Measurements from ENCODE around the gene GET4. TPM values are rescaled to one million over a fixed set of nuclear protein-coding genes. Genes with fewer than 3 reads are reported as not detected.

GET4 gene
- total and polyA plus RNA-seq, 2 experiments from 2014 or later: 26.3 to 26.8 TPM

GRCh38 chr7:919114-919442 is 42.7 kb downstream of the GET4 start:
- Histone ChIP-seq H3K4me3 (no peak overlapping the region), H4K20me1 (ENCODE audit: insufficient read depth) (no peaks in the 10 kb centered on the region), H3K4me2 (ENCODE audit: unreplicated experiment) (no peak overlapping the region), H3F3A (ENCODE audit: insufficient read depth) (no peaks in the 10 kb centered on the region), H3K9ac (no peak overlapping the region), H3K4me1 (ENCODE audit: insufficient read depth) (no peaks in the 10 kb centered on the region), H3K36me3 (ENCODE audit: low read depth) (no peaks in the 10 kb centered on the region), H3K27ac (no peak overlapping the region), H3K9me2 (ENCODE audit: insufficient read depth) (no peaks in the 10 kb centered on the region), H2AFZ (no peak overlapping the region), H3K9me3 (ENCODE audit: low read depth) (no peaks in the 10 kb centered on the region), H3K27me3 (replicated peaks; ENCODE audit: insufficient read depth) (0 out of 2 replicates have a peak, but pooled peaks cover 6% of the 10 kb centered on the region), H3K79me2 (ENCODE audit: insufficient read depth) (no peaks in the 10 kb centered on the region)
- in situ Hi-C loops (cut with MboI): no loop called here
- TF ChIP-seq EZH2phosphoT487 (IDR thresholded peaks at IDR 0.05; ENCODE audit: insufficient read depth, low read depth) (no peak), EZH2 (IDR thresholded peaks at IDR 0.05; ENCODE audit: insufficient read depth, poor library complexity, severe bottlenecking) (no peak)
- WGBS, 2 experiments (ENCODE audit: low coverage in 1 of 2, low lambda C conversion rate in 2 of 2, missing lambda C conversion rate in 2 of 2): 55 to 63% methylated on average over 13 of the region's 13 CpGs
- DNase-seq: no peak

- H3K36me3 ChIP-seq (ENCODE audit: low read depth): no peaks in the 10 kb centered on the region
- 0 out of 2 replicates have a peak, but pooled peaks cover 6% of the 10 kb centered on the region for H3K27me3 ChIP-seq (replicated peaks; ENCODE audit: insufficient read depth)
- H4K20me1 ChIP-seq (ENCODE audit: insufficient read depth): no peaks in the 10 kb centered on the region
- no peak overlapping the region for H2AFZ ChIP-seq
- H3K4me1 ChIP-seq (ENCODE audit: insufficient read depth): 0 out of 2 replicates have a peak, but pooled peaks cover 3% of the 10 kb centered on the region
- no peak overlapping the region for H3K4me3 ChIP-seq
- no peak overlapping the region for H3K4me2 ChIP-seq (ENCODE audit: unreplicated experiment)
- WGBS, 2 experiments (ENCODE audit: low coverage in 1 of 2, low lambda C conversion rate in 2 of 2, missing lambda C conversion rate in 2 of 2): 56 to 75% methylated on average over 14 to 26 of the region's 26 CpGs
- H3K79me2 ChIP-seq (ENCODE audit: insufficient read depth): no peaks in the 10 kb centered on the region
- no peak overlapping the region for H3K9ac ChIP-seq
- no peak overlapping the region for H3K27ac ChIP-seq
- H3F3A ChIP-seq (ENCODE audit: insufficient read depth): no peaks in the 10 kb centered on the region
- in situ Hi-C loops (cut with MboI): no loop called here
- H3K9me3 ChIP-seq (ENCODE audit: low read depth): no peaks in the 10 kb centered on the region
- no peaks in the 10 kb centered on the region for H3K9me2 ChIP-seq (ENCODE audit: insufficient read depth)
- TF ChIP-seq EZH2phosphoT487 (IDR thresholded peaks at IDR 0.05; ENCODE audit: insufficient read depth, low read depth): no peak
- no peak for TF ChIP-seq EZH2 (IDR thresholded peaks at IDR 0.05; ENCODE audit: insufficient read depth, poor library complexity, severe bottlenecking)
- no peak for DNase-seq
Observed at GRCh38 chr7:919924-920341, 43.6 kb downstream of the GET4 start.

GRCh38 chr7:920351-921070 is 44.2 kb downstream of the GET4 start:
- H3K9me2 ChIP-seq (ENCODE audit: insufficient read depth): no peaks in the 10 kb centered on the region
- no peak overlapping the region for H3K9ac ChIP-seq
- TF ChIP-seq EZH2 (IDR thresholded peaks at IDR 0.05; ENCODE audit: insufficient read depth, poor library complexity, severe bottlenecking): no peak
- TF ChIP-seq EZH2phosphoT487 (IDR thresholded peaks at IDR 0.05; ENCODE audit: insufficient read depth, low read depth): no peak
- 0 out of 2 replicates have a peak, but pooled peaks cover 6% of the 10 kb centered on the region for H3K27me3 ChIP-seq (replicated peaks; ENCODE audit: insufficient read depth)
- no peak overlapping the region for H3K4me2 ChIP-seq (ENCODE audit: unreplicated experiment)
- in situ Hi-C loops (cut with MboI): no loop called here
- H3K9me3 ChIP-seq (ENCODE audit: low read depth): no peaks in the 10 kb centered on the region
- H4K20me1 ChIP-seq (ENCODE audit: insufficient read depth): no peaks in the 10 kb centered on the region
- H2AFZ ChIP-seq: no peak overlapping the region
- H3K79me2 ChIP-seq (ENCODE audit: insufficient read depth): no peaks in the 10 kb centered on the region
- H3K4me3 ChIP-seq: no peak overlapping the region
- DNase-seq: no peak
- H3F3A ChIP-seq (ENCODE audit: insufficient read depth): no peaks in the 10 kb centered on the region
- no peak overlapping the region for H3K27ac ChIP-seq
- H3K4me1 ChIP-seq (ENCODE audit: insufficient read depth): 0 out of 2 replicates have a peak, but pooled peaks cover 3% of the 10 kb centered on the region
- 80 to 81% methylated on average over 24 to 40 of the region's 40 CpGs for WGBS, 2 experiments (ENCODE audit: low coverage in 1 of 2, low lambda C conversion rate in 2 of 2, missing lambda C conversion rate in 2 of 2)
- no peaks in the 10 kb centered on the region for H3K36me3 ChIP-seq (ENCODE audit: low read depth)

- Histone ChIP-seq H2AFZ (no peak overlapping the region), H3K9me3 (ENCODE audit: low read depth) (no peaks in the 10 kb centered on the region), H3K9me2 (ENCODE audit: insufficient read depth) (no peaks in the 10 kb centered on the region), H3K79me2 (ENCODE audit: insufficient read depth) (no peaks in the 10 kb centered on the region), H3K27me3 (replicated peaks; ENCODE audit: insufficient read depth) (0 out of 2 replicates have a peak, but pooled peaks cover 5% of the 10 kb centered on the region), H3F3A (ENCODE audit: insufficient read depth) (no peaks in the 10 kb centered on the region), H3K9ac (no peak overlapping the region), H3K36me3 (ENCODE audit: low read depth) (no peaks in the 10 kb centered on the region), H4K20me1 (ENCODE audit: insufficient read depth) (no peaks in the 10 kb centered on the region), H3K27ac (no peak overlapping the region), H3K4me2 (ENCODE audit: unreplicated experiment) (no peak overlapping the region), H3K4me3 (no peak overlapping the region), H3K4me1 (ENCODE audit: insufficient read depth) (0 out of 2 replicates have a peak, but pooled peaks cover 3% of the 10 kb centered on the region)
- DNase-seq: no peak
- WGBS, 2 experiments (ENCODE audit: low coverage in 1 of 2, low lambda C conversion rate in 2 of 2, missing lambda C conversion rate in 2 of 2): 87 to 89% methylated on average over 13 to 15 of the region's 15 CpGs
- in situ Hi-C loops (cut with MboI): no loop called here
- TF ChIP-seq EZH2 (IDR thresholded peaks at IDR 0.05; ENCODE audit: insufficient read depth, poor library complexity, severe bottlenecking) (no peak), EZH2phosphoT487 (IDR thresholded peaks at IDR 0.05; ENCODE audit: insufficient read depth, low read depth) (no peak)
Observed at GRCh38 chr7:921071-921461, 44.7 kb downstream of the GET4 start.
